ENCODE data around the gene TRIM2. TPM values are rescaled to one million over a fixed set of nuclear protein-coding genes. Genes with fewer than 3 reads are reported as not detected.
"Not testable (repeated sequence)": the region's sequence is repeated elsewhere in the genome, so short reads cannot be mapped to it uniquely, and the experiment has no call there.

Gene TRIM2
- total RNA-seq, 4 donors from 2014 or later, result 2.6 to 7.2 (median 3.8) TPM

GRCh38 chr4:153191795-153192363 lies 12.4 kb upstream of the TRIM2 start:
- no peaks in the 10 kb centered on the region for H3K9me3 ChIP-seq
- no peak for ATAC-seq
- intact Hi-C loops (cut with DNase I; ENCODE audit: low total_unique reads), result no loop called here
- H3K27me3 ChIP-seq, result no peaks in the 10 kb centered on the region
- H3K27ac ChIP-seq, result no peak overlapping the region
- no peaks in the 10 kb centered on the region for H3K4me1 ChIP-seq
- DNase-seq, result no peak
- no peak for TF ChIP-seq CTCF (IDR thresholded peaks at IDR 0.05 in 4 of 5, conservative IDR thresholded peaks at IDR 0.05 in 1 of 5)
- H3K36me3 ChIP-seq, result no peaks in the 10 kb centered on the region
- in situ Hi-C loops (cut with MboI; ENCODE audit: low sequenced_read_pairs in 4 of 4), result no loop called here
- H3K4me3 ChIP-seq, result no peak overlapping the region

GRCh38 chr4:153197301-153197700 lies 6.9 kb upstream of the TRIM2 start:
- ATAC-seq (no peak), DNase-seq (no peak)
- H3K4me3 ChIP-seq, result no peak overlapping the region
- H3K4me1 ChIP-seq, result no peaks in the 10 kb centered on the region
- no peak for TF ChIP-seq POLR2A (IDR thresholded peaks at IDR 0.05)
- no peak for TF ChIP-seq CTCF (IDR thresholded peaks at IDR 0.05 in 4 of 5, conservative IDR thresholded peaks at IDR 0.05 in 1 of 5)
- no peaks in the 10 kb centered on the region for H3K36me3 ChIP-seq
- no peak overlapping the region for H3K27ac ChIP-seq
- intact Hi-C loops (cut with DNase I; ENCODE audit: low total_unique reads), result no loop called here
- no peaks in the 10 kb centered on the region for H3K27me3 ChIP-seq
- in situ Hi-C loops (cut with MboI; ENCODE audit: low sequenced_read_pairs in 4 of 4), result no loop called here
- H3K9me3 ChIP-seq, result no peaks in the 10 kb centered on the region

- intact Hi-C loops (cut with DNase I; ENCODE audit: low total_unique reads), result no loop called here
- no peaks in the 10 kb centered on the region for H3K27me3 ChIP-seq
- no peaks in the 10 kb centered on the region for H3K9me3 ChIP-seq
- no peaks in the 10 kb centered on the region for H3K4me1 ChIP-seq
- H3K4me3 ChIP-seq, result no peak overlapping the region
- DNase-seq, result no peak
- H3K27ac ChIP-seq, result no peak overlapping the region
- no peak for ATAC-seq
- TF ChIP-seq CTCF (IDR thresholded peaks at IDR 0.05 in 4 of 5, conservative IDR thresholded peaks at IDR 0.05 in 1 of 5) (no peak), POLR2A (IDR thresholded peaks at IDR 0.05) (no peak)
- in situ Hi-C loops (cut with MboI; ENCODE audit: low sequenced_read_pairs in 4 of 4), result no loop called here
- H3K36me3 ChIP-seq, result no peaks in the 10 kb centered on the region
Observed at GRCh38 chr4:153198719-153199118, 5.5 kb upstream of the TRIM2 start.

GRCh38 chr4:153203746-153204145 lies 497 bp upstream of the TRIM2 start:
- in situ Hi-C loops (cut with MboI; ENCODE audit: low sequenced_read_pairs in 4 of 4), result loop anchor here in 1 of 4 donors (25.0 kb wide), 1 partner anchor 109 kb away; no protein-coding TSS in a partner anchor

GRCh38 chr4:153204728-153205648 lies 745 bp downstream of the TRIM2 start:
- DNase-seq, result no peak
- no peak for ATAC-seq
- peak overlapping the region in 3 of 4 donors; percentile 10 to 47 (median 32) for H3K4me3 ChIP-seq
- peak overlapping the region in 1 of 4 donors; percentile 18 for H3K27ac ChIP-seq
- TF ChIP-seq POLR2A (IDR thresholded peaks at IDR 0.05) (no peak), CTCF (IDR thresholded peaks at IDR 0.05 in 4 of 5, conservative IDR thresholded peaks at IDR 0.05 in 1 of 5) (no peak)
- intact Hi-C loops (cut with DNase I; ENCODE audit: low total_unique reads), result loop anchor here (5.0 kb wide), 1 partner anchor 112 kb away; no protein-coding TSS in a partner anchor
- H3K27me3 ChIP-seq, result no peaks in the 10 kb centered on the region
- peaks cover 0 to 3% of the 10 kb centered on the region in 2 donors for H3K4me1 ChIP-seq
- H3K9me3 ChIP-seq, result no peaks in the 10 kb centered on the region
- in situ Hi-C loops (cut with MboI; ENCODE audit: low sequenced_read_pairs in 4 of 4), result loop anchor here in 1 of 4 donors (25.0 kb wide), 1 partner anchor 107 kb away; no protein-coding TSS in a partner anchor
- H3K36me3 ChIP-seq, result no peaks in the 10 kb centered on the region

More at GRCh38 chr4:153203746-153204145, 497 bp upstream of the TRIM2 start:
- H3K4me1 ChIP-seq; intact Hi-C loops (cut with DNase I; ENCODE audit: low total_unique reads); H3K27ac ChIP-seq; ATAC-seq; H3K27me3 ChIP-seq; H3K36me3 ChIP-seq; H3K9me3 ChIP-seq; DNase-seq: not testable (repeated sequence)
- peak overlapping the region in 2 of 4 donors; percentile 10 to 47 for H3K4me3 ChIP-seq
